Epithelial cell of esophagus (primary cell): Measurements from ENCODE around the gene KIFBP.

ENCODE experiments used
- DNase-seq: peaks from one replicate; pipeline ENCODE4 v3.0.0; 2010; ENCODE audit warnings: low read depth
- H3K4me3 ChIP-seq: 2 replicates; pipeline ENCODE4 v1.5.1; 2011; ENCODE audit warnings: mild to moderate bottlenecking, low read length, control low read depth
- CTCF ChIP-seq: IDR thresholded peaks from 2 replicates; pipeline ENCODE4 v1.5.1; 2011; ENCODE audit warnings: low read depth, mild to moderate bottlenecking, low read length, control low read depth, inconsistent platforms; ENCODE audit not compliant: insufficient read depth; ENCODE audit errors: missing control alignments

The KIFBP gene

GRCh38 chr10:69051303-69051702, 62.7 kb downstream of the KIFBP start:
- DNase-seq = no peak
- no peak for TF ChIP-seq CTCF
- H3K4me3 ChIP-seq = no peak overlapping the region

GRCh38 chr10:69051710-69052487, 63.3 kb downstream of the KIFBP start:
- H3K4me3 ChIP-seq = no peak overlapping the region
- no peak for TF ChIP-seq CTCF
- DNase-seq = no peak

GRCh38 chr10:69052736-69053135, 64.1 kb downstream of the KIFBP start:
- H3K4me3 ChIP-seq = no peak overlapping the region
- TF ChIP-seq CTCF = no peak
- DNase-seq = no peak

GRCh38 chr10:69055241-69055640, 66.6 kb downstream of the KIFBP start:
- H3K4me3 ChIP-seq = no peak overlapping the region
- no peak for DNase-seq
- no peak for TF ChIP-seq CTCF

- no peak for TF ChIP-seq CTCF
- H3K4me3 ChIP-seq = no peak overlapping the region
- DNase-seq = no peak
Measured at GRCh38 chr10:69056129-69056528, 67.5 kb downstream of the KIFBP start.

- no peak for DNase-seq
- no peak for TF ChIP-seq CTCF
- no peak overlapping the region for H3K4me3 ChIP-seq
Measured at GRCh38 chr10:69056536-69057260, 68.1 kb downstream of the KIFBP start.
